ENCODE measurements around the gene GRIK2. TPM values are rescaled to one million over a fixed set of nuclear protein-coding genes. Genes with fewer than 3 reads are reported as not detected.

GRIK2 gene
- total RNA-seq, 1 donor from 2014 or later = 2.5 TPM

DNA sequence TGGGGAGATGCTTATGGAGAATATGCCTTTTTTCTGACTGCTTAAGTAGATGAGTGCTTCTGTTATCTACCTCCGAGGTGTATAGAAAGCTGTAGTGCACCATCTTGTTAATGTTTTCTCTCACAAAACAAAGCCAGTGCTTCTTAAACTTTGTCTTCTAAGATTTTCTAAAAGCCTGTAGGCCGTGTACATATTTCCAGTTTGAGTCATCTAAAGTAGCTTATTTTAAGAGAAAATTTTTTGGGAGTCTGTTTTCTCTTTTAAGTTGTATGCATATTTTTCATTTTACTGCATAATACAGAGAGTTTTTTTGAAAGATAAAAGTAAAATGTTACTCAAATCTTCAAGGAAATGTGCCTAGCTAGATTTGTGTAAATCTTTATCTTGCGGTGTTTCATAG is 151.7 kb downstream of the GRIK2 start:
- no peak for FAIRE-seq
- no peak overlapping the region for H3K27ac ChIP-seq (ENCODE audit: low read depth, low read length)
- Mint-ChIP-seq H3K36me3 (ENCODE audit: low read depth, unreplicated experiment) (no peaks in the 10 kb centered on the region), H3K9me3 (ENCODE audit: unreplicated experiment) (no peaks in the 10 kb centered on the region), H3K4me1 (ENCODE audit: low read depth, unreplicated experiment) (peaks cover 19% of the 10 kb centered on the region), H3K27me3 (ENCODE audit: low read depth, unreplicated experiment) (no peaks in the 10 kb centered on the region), H3K4me3 (ENCODE audit: unreplicated experiment) (no peak overlapping the region), H3K27ac (ENCODE audit: unreplicated experiment) (no peak overlapping the region)
- H4K20me1 ChIP-seq (ENCODE audit: insufficient read depth, low read length) = no peaks in the 10 kb centered on the region
- H3K79me2 ChIP-seq (ENCODE audit: insufficient read depth, low read length) = no peaks in the 10 kb centered on the region
- H3K4me2 ChIP-seq (ENCODE audit: low read length) = no peak overlapping the region
- H2AFZ ChIP-seq (ENCODE audit: low read depth, low read length) = no peak overlapping the region
- no peaks in the 10 kb centered on the region for H3K4me1 ChIP-seq (ENCODE audit: insufficient read depth, low read length)
- no peak overlapping the region for H3K4me3 ChIP-seq (ENCODE audit: insufficient read depth, low read depth, low read length)
- no peaks in the 10 kb centered on the region for H3K9me3 ChIP-seq (ENCODE audit: insufficient read depth, low read depth, low read length)
- DNase-seq (ENCODE audit: low read depth) = peak; percentile 27
- no peaks in the 10 kb centered on the region for H3K27me3 ChIP-seq (ENCODE audit: insufficient read depth, low read length)
- H3K36me3 ChIP-seq (ENCODE audit: insufficient read depth, low read length) = no peaks in the 10 kb centered on the region
- no peak for TF ChIP-seq EZH2 (IDR thresholded peaks at IDR 0.05; ENCODE audit: insufficient read depth, low read length)
- TF ChIP-seq, protein P1, sequence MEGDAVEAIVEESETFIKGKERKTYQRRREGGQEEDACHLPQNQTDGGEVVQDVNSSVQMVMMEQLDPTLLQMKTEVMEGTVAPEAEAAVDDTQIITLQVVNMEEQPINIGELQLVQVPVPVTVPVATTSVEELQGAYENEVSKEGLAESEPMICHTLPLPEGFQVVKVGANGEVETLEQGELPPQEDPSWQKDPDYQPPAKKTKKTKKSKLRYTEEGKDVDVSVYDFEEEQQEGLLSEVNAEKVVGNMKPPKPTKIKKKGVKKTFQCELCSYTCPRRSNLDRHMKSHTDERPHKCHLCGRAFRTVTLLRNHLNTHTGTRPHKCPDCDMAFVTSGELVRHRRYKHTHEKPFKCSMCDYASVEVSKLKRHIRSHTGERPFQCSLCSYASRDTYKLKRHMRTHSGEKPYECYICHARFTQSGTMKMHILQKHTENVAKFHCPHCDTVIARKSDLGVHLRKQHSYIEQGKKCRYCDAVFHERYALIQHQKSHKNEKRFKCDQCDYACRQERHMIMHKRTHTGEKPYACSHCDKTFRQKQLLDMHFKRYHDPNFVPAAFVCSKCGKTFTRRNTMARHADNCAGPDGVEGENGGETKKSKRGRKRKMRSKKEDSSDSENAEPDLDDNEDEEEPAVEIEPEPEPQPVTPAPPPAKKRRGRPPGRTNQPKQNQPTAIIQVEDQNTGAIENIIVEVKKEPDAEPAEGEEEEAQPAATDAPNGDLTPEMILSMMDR (IDR thresholded peaks at IDR 0.05; ENCODE audit: insufficient read depth, low read depth, low read length) = no peak
- no peak overlapping the region for H3K9ac ChIP-seq (ENCODE audit: low read length)

DNA sequence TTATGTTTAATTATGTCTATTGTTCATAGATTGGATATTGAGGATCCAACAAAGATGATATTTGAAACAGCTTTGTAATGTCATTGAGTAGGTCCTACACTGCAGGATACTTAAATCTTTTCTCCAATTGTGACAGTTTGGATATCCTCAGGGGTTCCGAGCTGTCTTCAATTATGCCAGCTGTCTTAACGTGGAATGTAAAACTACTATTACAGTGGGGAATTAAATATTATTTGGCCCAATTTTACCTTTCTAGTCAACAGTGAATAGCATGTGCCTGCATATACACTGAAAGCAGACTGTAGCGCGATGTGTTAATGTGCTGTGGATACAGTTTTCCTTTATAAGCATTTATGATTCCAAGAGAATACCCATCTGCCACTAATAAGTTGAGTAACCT is 156.9 kb downstream of the GRIK2 start:
- Histone ChIP-seq H3K4me2 (ENCODE audit: low read length) (no peak overlapping the region), H2AFZ (ENCODE audit: low read depth, low read length) (no peak overlapping the region), H3K4me1 (ENCODE audit: insufficient read depth, low read length) (no peaks in the 10 kb centered on the region), H3K4me3 (ENCODE audit: insufficient read depth, low read depth, low read length) (no peak overlapping the region), H3K27ac (ENCODE audit: low read depth, low read length) (no peak overlapping the region), H3K9me3 (ENCODE audit: insufficient read depth, low read depth, low read length) (no peaks in the 10 kb centered on the region), H3K79me2 (ENCODE audit: insufficient read depth, low read length) (no peaks in the 10 kb centered on the region), H3K36me3 (ENCODE audit: insufficient read depth, low read length) (no peaks in the 10 kb centered on the region), H3K27me3 (ENCODE audit: insufficient read depth, low read length) (no peaks in the 10 kb centered on the region), H4K20me1 (ENCODE audit: insufficient read depth, low read length) (no peaks in the 10 kb centered on the region), H3K9ac (ENCODE audit: low read length) (no peak overlapping the region)
- H3K27me3 Mint-ChIP-seq (ENCODE audit: low read depth, unreplicated experiment) = no peaks in the 10 kb centered on the region
- H3K9me3 Mint-ChIP-seq (ENCODE audit: unreplicated experiment) = no peaks in the 10 kb centered on the region
- H3K4me1 Mint-ChIP-seq (ENCODE audit: low read depth, unreplicated experiment) = peaks cover 3% of the 10 kb centered on the region
- TF ChIP-seq, protein P1 (IDR thresholded peaks at IDR 0.05; ENCODE audit: insufficient read depth, low read depth, low read length) = no peak
- no peak for TF ChIP-seq EZH2 (IDR thresholded peaks at IDR 0.05; ENCODE audit: insufficient read depth, low read length)
- H3K4me3 Mint-ChIP-seq (ENCODE audit: unreplicated experiment) = no peak overlapping the region
- FAIRE-seq (no peak), DNase-seq (ENCODE audit: low read depth) (no peak)
- H3K27ac Mint-ChIP-seq (ENCODE audit: unreplicated experiment) = no peak overlapping the region
- H3K36me3 Mint-ChIP-seq (ENCODE audit: low read depth, unreplicated experiment) = no peaks in the 10 kb centered on the region

DNA sequence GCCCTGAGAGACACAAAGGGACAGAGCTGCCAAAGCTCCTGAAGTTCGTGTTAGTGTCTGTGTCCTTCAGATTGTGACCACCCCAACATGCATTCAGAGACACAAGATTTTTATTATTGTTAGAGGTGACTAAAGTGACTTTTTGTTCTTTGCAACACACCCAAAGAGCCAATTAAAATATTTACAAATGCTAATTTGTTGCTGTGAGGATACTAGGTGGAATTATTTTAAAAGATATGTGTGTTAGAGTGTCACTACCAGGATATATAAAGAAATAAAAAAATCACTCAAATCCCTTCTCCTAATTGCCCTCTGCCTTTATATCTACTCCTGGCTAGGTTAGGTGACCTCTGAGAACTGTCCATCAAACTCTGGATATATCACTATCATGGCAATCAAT is 160.7 kb downstream of the GRIK2 start:
- Histone ChIP-seq H3K4me2 (ENCODE audit: low read length) (no peak overlapping the region), H3K4me3 (ENCODE audit: insufficient read depth, low read depth, low read length) (no peak overlapping the region), H3K27ac (ENCODE audit: low read depth, low read length) (no peak overlapping the region), H3K9ac (ENCODE audit: low read length) (no peak overlapping the region), H3K4me1 (ENCODE audit: insufficient read depth, low read length) (no peaks in the 10 kb centered on the region), H3K36me3 (ENCODE audit: insufficient read depth, low read length) (no peaks in the 10 kb centered on the region), H4K20me1 (ENCODE audit: insufficient read depth, low read length) (no peaks in the 10 kb centered on the region), H3K9me3 (ENCODE audit: insufficient read depth, low read depth, low read length) (no peaks in the 10 kb centered on the region), H3K27me3 (ENCODE audit: insufficient read depth, low read length) (no peaks in the 10 kb centered on the region), H3K79me2 (ENCODE audit: insufficient read depth, low read length) (no peaks in the 10 kb centered on the region), H2AFZ (ENCODE audit: low read depth, low read length) (no peak overlapping the region)
- Mint-ChIP-seq H3K9me3 (ENCODE audit: unreplicated experiment) (no peaks in the 10 kb centered on the region), H3K27me3 (ENCODE audit: low read depth, unreplicated experiment) (no peaks in the 10 kb centered on the region), H3K27ac (ENCODE audit: unreplicated experiment) (no peak overlapping the region), H3K36me3 (ENCODE audit: low read depth, unreplicated experiment) (no peaks in the 10 kb centered on the region), H3K4me1 (ENCODE audit: low read depth, unreplicated experiment) (no peaks in the 10 kb centered on the region), H3K4me3 (ENCODE audit: unreplicated experiment) (no peak overlapping the region)
- TF ChIP-seq, protein P1 (IDR thresholded peaks at IDR 0.05; ENCODE audit: insufficient read depth, low read depth, low read length) = no peak
- no peak for TF ChIP-seq EZH2 (IDR thresholded peaks at IDR 0.05; ENCODE audit: insufficient read depth, low read length)
- FAIRE-seq (no peak), DNase-seq (ENCODE audit: low read depth) (no peak)
